Breast epithelium (tissue), 3 donors: ENCODE results near the gene SLC25A42.

Experiments
- POLR2A ChIP-seq: fragments of 450-650 bp; IDR thresholded peaks from one replicate; pipeline ENCODE4 v1.6.1; 2016; ENCODE audit warnings: antibody characterized with exemption, mild to moderate bottlenecking, moderate library complexity
- TF ChIP-seq, protein P1 (sequence below), 3 donors: fragments of 450-650 bp; IDR thresholded peaks; one replicate each; pipeline ENCODE4 v1.5.1; 2016 to 2017; ENCODE audit warnings: antibody characterized with exemption in 3 of 3, mild to moderate bottlenecking in 3 of 3, moderate library complexity in 3 of 3

- no peak for TF ChIP-seq POLR2A
- TF ChIP-seq, protein P1, sequence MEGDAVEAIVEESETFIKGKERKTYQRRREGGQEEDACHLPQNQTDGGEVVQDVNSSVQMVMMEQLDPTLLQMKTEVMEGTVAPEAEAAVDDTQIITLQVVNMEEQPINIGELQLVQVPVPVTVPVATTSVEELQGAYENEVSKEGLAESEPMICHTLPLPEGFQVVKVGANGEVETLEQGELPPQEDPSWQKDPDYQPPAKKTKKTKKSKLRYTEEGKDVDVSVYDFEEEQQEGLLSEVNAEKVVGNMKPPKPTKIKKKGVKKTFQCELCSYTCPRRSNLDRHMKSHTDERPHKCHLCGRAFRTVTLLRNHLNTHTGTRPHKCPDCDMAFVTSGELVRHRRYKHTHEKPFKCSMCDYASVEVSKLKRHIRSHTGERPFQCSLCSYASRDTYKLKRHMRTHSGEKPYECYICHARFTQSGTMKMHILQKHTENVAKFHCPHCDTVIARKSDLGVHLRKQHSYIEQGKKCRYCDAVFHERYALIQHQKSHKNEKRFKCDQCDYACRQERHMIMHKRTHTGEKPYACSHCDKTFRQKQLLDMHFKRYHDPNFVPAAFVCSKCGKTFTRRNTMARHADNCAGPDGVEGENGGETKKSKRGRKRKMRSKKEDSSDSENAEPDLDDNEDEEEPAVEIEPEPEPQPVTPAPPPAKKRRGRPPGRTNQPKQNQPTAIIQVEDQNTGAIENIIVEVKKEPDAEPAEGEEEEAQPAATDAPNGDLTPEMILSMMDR (IDR thresholded peaks at IDR 0.05) = no peak
Observed at GRCh38 chr19:19154768-19155494, 91.1 kb downstream of the SLC25A42 start.
